ENCODE data around the gene CDCA5. TPM values are rescaled to one million over a fixed set of nuclear protein-coding genes. Genes with fewer than 3 reads are reported as not detected.

The CDCA5 gene
- total RNA-seq, 1 experiment from 2014 or later = 94.8 TPM

GRCh38 chr11:65090628-65091027 lies 6.8 kb upstream of the CDCA5 start:
- no peak for DNase-seq
- H3K18ac ChIP-seq (ENCODE audit: insufficient read length, low read depth, low read length) = no peak overlapping the region
- no CpG with 5 or more reads among the region's 4 CpGs for WGBS (ENCODE audit: extremely low coverage, insufficient read length, low lambda C conversion rate)
- H3K27ac ChIP-seq (ENCODE audit: insufficient read length, low read depth, low read length) = no peak overlapping the region
- H3K4me3 Mint-ChIP-seq = no peak overlapping the region; a peak in 1 of 5 replicates
- no peak overlapping the region for H3K4me2 ChIP-seq (ENCODE audit: insufficient read depth, insufficient read length, low read length)
- peaks cover 3 to 37% (median 34%) of the 10 kb centered on the region in 3 experiments for H3K36me3 Mint-ChIP-seq (ENCODE audit: insufficient read depth in 1 of 3, low read depth in 3 of 3)
- H4K5ac ChIP-seq (ENCODE audit: insufficient read length, low read depth, low read length) = no peak overlapping the region
- H3K27ac Mint-ChIP-seq = peak overlapping the region in 2 of 3 experiments; percentile 70 to 86; a peak in 2 of 7 replicates
- H3K27me3 Mint-ChIP-seq (ENCODE audit: low read depth) = no peaks in the 10 kb centered on the region
- H3T11ph ChIP-seq (ENCODE audit: low read length) = no peak overlapping the region
- peaks cover 1 to 2% of the 10 kb centered on the region in 2 experiments; a peak in 3 of 4 replicates for H3K4me1 Mint-ChIP-seq
- no peak overlapping the region for H2AFZ ChIP-seq (ENCODE audit: low read length)
- no peak overlapping the region for H4K91ac ChIP-seq (ENCODE audit: insufficient read length, low read depth, low read length)
- H3K27me3 ChIP-seq (ENCODE audit: insufficient read depth, low read length) = no peaks in the 10 kb centered on the region
- no peak overlapping the region for H3K14ac ChIP-seq (ENCODE audit: insufficient read depth, low read length)
- H2BK20ac ChIP-seq (ENCODE audit: low read depth, low read length, poor library complexity, severe bottlenecking) = no peak overlapping the region
- H2AK5ac ChIP-seq (ENCODE audit: insufficient read length, low read length) = no peak overlapping the region
- no peaks in the 10 kb centered on the region for H3K23me2 ChIP-seq (ENCODE audit: insufficient read length, low read depth, low read length, poor library complexity, severe bottlenecking)
- H4K20me1 ChIP-seq (ENCODE audit: control insufficient read depth, insufficient read depth, insufficient read length) = no peaks in the 10 kb centered on the region
- no peak overlapping the region for H4K8ac ChIP-seq (replicated peaks; ENCODE audit: insufficient read length, low read depth, low read length)
- no peaks in the 10 kb centered on the region for H3K9me3 ChIP-seq (ENCODE audit: control insufficient read depth, low read depth, low read length)
- H3K56ac ChIP-seq (ENCODE audit: insufficient read length, low read depth, low read length) = no peak overlapping the region
- H3K4ac ChIP-seq (ENCODE audit: low read depth, low read length) = no peak overlapping the region
- peak overlapping the region; percentile 1 for H3K9ac ChIP-seq (ENCODE audit: extremely low read depth, insufficient read length, low read length)
- TF ChIP-seq, protein P1, sequence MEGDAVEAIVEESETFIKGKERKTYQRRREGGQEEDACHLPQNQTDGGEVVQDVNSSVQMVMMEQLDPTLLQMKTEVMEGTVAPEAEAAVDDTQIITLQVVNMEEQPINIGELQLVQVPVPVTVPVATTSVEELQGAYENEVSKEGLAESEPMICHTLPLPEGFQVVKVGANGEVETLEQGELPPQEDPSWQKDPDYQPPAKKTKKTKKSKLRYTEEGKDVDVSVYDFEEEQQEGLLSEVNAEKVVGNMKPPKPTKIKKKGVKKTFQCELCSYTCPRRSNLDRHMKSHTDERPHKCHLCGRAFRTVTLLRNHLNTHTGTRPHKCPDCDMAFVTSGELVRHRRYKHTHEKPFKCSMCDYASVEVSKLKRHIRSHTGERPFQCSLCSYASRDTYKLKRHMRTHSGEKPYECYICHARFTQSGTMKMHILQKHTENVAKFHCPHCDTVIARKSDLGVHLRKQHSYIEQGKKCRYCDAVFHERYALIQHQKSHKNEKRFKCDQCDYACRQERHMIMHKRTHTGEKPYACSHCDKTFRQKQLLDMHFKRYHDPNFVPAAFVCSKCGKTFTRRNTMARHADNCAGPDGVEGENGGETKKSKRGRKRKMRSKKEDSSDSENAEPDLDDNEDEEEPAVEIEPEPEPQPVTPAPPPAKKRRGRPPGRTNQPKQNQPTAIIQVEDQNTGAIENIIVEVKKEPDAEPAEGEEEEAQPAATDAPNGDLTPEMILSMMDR (conservative IDR thresholded peaks at IDR 0.05) = no peak
- no peak overlapping the region for H2BK12ac ChIP-seq (ENCODE audit: insufficient read length, low read depth, low read length)
- no peaks in the 10 kb centered on the region for H3K4me1 ChIP-seq (ENCODE audit: insufficient read depth, low read length)
- H3K79me2 ChIP-seq (ENCODE audit: insufficient read depth, low read length) = no peaks in the 10 kb centered on the region
- H2BK120ac ChIP-seq (ENCODE audit: low read depth, low read length, poor library complexity, severe bottlenecking) = no peak overlapping the region
- no peaks in the 10 kb centered on the region for H3K9me3 Mint-ChIP-seq
- H3K23ac ChIP-seq (ENCODE audit: insufficient read length, low read depth, low read length) = no peak overlapping the region
- no peak overlapping the region for H2BK5ac ChIP-seq (ENCODE audit: insufficient read length, low read length)
- no peaks in the 10 kb centered on the region for H3K79me1 ChIP-seq (ENCODE audit: insufficient read depth, low read depth, low read length, poor library complexity, severe bottlenecking)
- no peak overlapping the region for H2BK15ac ChIP-seq (ENCODE audit: low read depth, low read length)

Data from H9 (cell line).